ENCODE results near the gene DMD. TPM values are rescaled to one million over a fixed set of nuclear protein-coding genes. Genes with fewer than 3 reads are reported as not detected.
A peak's percentile ranks its signal among the peaks of the same experiment; 100 is the strongest.

The DMD gene
- total RNA-seq (100 to 1,000 TPM; 120 to 173 (median 126) TPM), polyA plus RNA-seq (49.5 TPM)
- long read RNA-seq, donor 1, partial matches to known transcripts, result 38 of 67 reads
- long read RNA-seq, donor 1, other reads (novel, unspliced or antisense), result 26 of 67 reads
- long read RNA-seq, donor 2, partial matches to known transcripts, result 4 of 9 reads
- long read RNA-seq, donor 2, other reads (novel, unspliced or antisense), result 5 of 9 reads
- long read RNA-seq, donor 3, partial matches to known transcripts, result 170 of 218 reads
- long read RNA-seq, donor 3, other reads (novel, unspliced or antisense), result 48 of 218 reads
- long read RNA-seq, donor 4, partial matches to known transcripts, result 21 of 25 reads
- long read RNA-seq, donor 4, other reads (novel, unspliced or antisense), result 3 of 25 reads

DNA sequence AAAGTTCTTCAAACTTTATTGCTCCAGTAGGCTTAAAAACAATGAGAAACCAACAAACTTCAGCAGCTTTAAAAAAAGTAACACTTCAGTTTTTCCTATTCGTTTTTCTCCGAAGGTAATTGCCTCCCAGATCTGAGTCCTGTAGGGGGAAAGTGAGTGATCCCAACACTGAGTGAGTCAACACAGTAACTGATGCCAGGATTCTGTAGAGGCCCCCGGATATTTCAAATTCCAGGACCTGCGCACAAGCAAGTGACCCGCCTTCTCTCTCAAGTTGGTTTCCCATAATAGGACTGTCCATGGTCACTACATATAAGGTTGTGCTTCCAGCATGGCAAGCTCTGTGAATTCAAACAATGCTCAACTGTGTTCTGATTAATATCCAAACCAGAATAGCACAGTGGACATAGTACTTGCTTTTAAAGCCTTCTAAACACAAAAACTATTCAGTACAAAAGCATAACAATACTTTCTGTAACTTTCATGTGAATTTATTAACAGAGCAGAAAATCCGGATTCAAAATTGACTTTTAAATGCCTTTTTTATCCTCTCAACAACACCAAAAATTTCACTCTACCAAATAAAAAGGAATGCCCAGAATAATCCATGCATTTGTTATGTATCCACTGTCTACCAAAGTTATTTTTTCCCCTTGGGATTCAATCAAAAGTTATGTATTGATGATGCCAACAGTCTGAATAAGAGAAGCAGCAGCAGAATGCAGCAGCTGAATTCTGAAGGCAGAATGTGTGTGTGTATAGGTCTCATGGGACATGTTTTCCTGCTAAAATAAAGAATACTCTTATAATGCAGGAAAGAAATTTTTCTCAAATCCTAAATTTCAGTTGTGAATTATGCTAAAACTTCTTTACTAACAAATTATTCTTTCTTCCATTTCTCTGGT is at the start of gene DMD:
TSS of gene DMD (minus strand) at position 194 of the 905 bp plus-strand sequence. CDS start 237 bp downstream, outside the sequence.
- peak; percentile 97 to 98 for ATAC-seq
- Histone ChIP-seq H3K4me1 (ENCODE audit: control insufficient read depth, insufficient read depth, low read length) (no peaks in the 10 kb centered on the region), H3K9me3 (ENCODE audit: control insufficient read depth, low read length) (no peaks in the 10 kb centered on the region), H3K27me3 (ENCODE audit: control insufficient read depth, insufficient read depth) (no peaks in the 10 kb centered on the region), H3K4me3 (ENCODE audit: low read length) (peak within 1 kb of the TSS; percentile 67), H3K27ac (ENCODE audit: low read length) (no peak within 1 kb of the TSS)
- DNase-seq, result peak; percentile 38 to 69 (median 50)
- intact Hi-C loops (cut with DNase I), result no loop called here
- 17% methylated on average over 6 of the region's 6 CpGs for WGBS

DNA sequence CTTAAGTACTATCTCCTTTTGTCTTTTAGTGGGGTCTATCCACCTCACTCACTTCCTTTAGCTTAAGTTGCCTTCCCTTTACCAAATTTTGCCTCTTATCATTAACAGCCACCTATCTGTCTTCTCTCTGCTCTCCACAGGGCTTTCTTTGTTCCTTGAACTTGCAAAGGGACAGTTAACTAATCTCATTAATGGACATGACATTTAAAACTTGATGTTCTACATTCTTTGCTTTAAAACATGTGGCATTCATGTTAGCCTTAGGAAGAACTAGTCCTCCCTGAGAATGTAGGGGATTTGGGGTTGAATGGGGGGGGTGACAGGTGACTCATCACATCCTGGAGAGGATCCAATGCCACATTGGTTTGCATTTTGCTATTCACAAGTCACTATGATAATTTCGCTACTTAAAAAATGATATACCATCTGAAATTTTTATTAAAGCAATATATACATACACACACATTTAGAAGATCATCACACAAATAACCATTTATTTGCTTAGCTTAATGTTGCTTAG is 41.0 kb upstream of the DMD start:
- ATAC-seq (no peak), DNase-seq (no peak)
- 86% methylated on average over 1 of the region's 1 CpG for WGBS
- H3K9me3 ChIP-seq (ENCODE audit: control insufficient read depth, low read length), result no peaks in the 10 kb centered on the region
- no peaks in the 10 kb centered on the region for H3K4me1 ChIP-seq (ENCODE audit: control insufficient read depth, insufficient read depth, low read length)
- H3K27ac ChIP-seq (ENCODE audit: low read length), result no peak overlapping the region
- H3K27me3 ChIP-seq (ENCODE audit: control insufficient read depth, insufficient read depth), result no peaks in the 10 kb centered on the region
- no peak overlapping the region for H3K4me3 ChIP-seq (ENCODE audit: low read length)
- intact Hi-C loops (cut with DNase I), result no loop called here

DNA sequence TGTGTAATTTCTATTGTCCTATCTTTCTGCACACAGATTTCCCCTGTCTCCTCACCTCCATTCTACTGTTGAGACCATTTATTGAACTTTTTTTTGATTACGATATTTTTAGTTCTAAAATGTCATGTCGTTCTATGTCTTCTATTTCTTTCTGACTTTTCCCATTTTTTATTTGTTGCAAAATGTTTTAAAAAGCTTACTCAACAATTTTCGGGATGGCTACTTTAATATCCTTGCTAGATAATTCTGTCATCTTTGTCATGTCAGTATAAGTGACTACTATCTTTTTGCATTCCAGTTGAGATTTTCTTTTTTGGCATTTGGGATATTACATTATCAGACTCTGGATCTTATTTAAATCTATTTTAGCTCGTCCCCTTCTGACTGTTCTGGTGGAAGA is 7.5 kb upstream of the DMD start:
- no peaks in the 10 kb centered on the region for H3K9me3 ChIP-seq (ENCODE audit: control insufficient read depth, low read length)
- H3K4me1 ChIP-seq (ENCODE audit: control insufficient read depth, insufficient read depth, low read length), result no peaks in the 10 kb centered on the region
- no peak overlapping the region for H3K27ac ChIP-seq (ENCODE audit: low read length)
- no peak overlapping the region for H3K4me3 ChIP-seq (ENCODE audit: low read length)
- no peaks in the 10 kb centered on the region for H3K27me3 ChIP-seq (ENCODE audit: control insufficient read depth, insufficient read depth)
- ATAC-seq, result no peak
- 76% methylated on average over 4 of the region's 4 CpGs for WGBS
- no peak for DNase-seq
- intact Hi-C loops (cut with DNase I), result no loop called here

DNA sequence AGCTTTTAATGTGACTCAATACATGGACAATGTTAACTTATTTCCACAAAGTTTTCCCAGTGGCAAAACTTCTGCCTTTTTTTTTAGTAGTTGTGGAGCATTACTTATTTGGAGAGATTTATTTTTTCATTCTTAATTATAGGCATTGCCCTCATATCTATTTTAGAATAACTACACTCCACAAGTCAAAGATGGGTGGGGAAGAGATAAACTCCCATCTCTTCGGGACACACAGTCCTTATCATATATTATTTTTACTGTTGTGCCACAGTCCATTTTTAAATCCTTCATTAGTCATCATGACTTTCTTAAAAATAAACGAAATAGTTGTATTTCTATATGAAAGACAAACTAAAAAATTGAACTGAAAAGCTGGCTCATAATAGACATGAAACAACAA is 1.2 kb downstream of the DMD start:
- WGBS, result 14% methylated on average over 2 of the region's 2 CpGs
- H3K27me3 ChIP-seq (ENCODE audit: control insufficient read depth, insufficient read depth), result no peaks in the 10 kb centered on the region
- DNase-seq, result no peak
- no peak overlapping the region for H3K27ac ChIP-seq (ENCODE audit: low read length)
- H3K4me1 ChIP-seq (ENCODE audit: control insufficient read depth, insufficient read depth, low read length), result no peaks in the 10 kb centered on the region
- peak overlapping the region; percentile 62 for H3K4me3 ChIP-seq (ENCODE audit: low read length)
- intact Hi-C loops (cut with DNase I), result no loop called here
- no peak for ATAC-seq
- H3K9me3 ChIP-seq (ENCODE audit: control insufficient read depth, low read length), result no peaks in the 10 kb centered on the region

DNA sequence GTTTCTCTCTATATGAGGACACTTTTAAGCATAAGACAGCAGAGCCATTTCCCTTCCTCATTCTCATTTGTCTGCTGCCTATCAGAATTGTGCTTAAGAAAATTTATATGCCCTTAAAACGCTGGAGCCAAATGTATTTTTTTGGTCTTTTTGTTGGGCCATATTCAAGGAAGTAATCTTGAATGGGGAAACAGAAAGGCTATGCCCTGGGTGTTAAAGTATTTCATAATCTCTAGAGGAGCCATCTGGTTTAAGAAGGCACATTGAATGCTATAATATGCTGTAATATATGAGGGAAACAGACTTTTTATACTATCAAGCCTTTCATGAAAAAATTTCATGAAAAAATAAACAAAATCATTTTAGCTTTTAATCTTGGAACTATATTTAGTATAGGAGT is 4.3 kb downstream of the DMD start:
- intact Hi-C loops (cut with DNase I), result no loop called here
- Histone ChIP-seq H3K4me3 (ENCODE audit: low read length) (peak overlapping the region; percentile 62), H3K27me3 (ENCODE audit: control insufficient read depth, insufficient read depth) (no peaks in the 10 kb centered on the region), H3K4me1 (ENCODE audit: control insufficient read depth, insufficient read depth, low read length) (no peaks in the 10 kb centered on the region), H3K9me3 (ENCODE audit: control insufficient read depth, low read length) (no peaks in the 10 kb centered on the region), H3K27ac (ENCODE audit: low read length) (peak overlapping the region; percentile 52)
- no peak for DNase-seq
- ATAC-seq, result no peak
- 5% methylated on average over 1 of the region's 1 CpG for WGBS

DNA sequence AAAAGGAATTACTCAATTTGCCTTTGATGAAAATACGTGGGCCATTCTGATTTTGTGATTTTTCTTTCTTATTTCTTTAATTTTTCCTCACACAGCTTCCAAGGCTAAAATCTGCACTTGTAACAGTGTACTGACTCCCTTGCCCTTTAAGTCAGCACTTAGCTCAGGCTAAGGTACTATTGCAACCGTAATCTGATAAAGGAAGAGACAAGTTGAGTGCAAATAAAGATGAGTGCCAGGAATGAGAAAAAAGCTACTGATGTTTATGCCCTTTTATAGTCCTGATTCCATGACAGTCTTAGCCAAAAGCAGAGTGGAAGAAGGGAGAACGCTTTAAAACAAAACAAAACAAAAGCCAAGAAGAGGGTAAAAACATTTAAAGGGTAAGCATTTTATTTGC is 6.0 kb downstream of the DMD start:
- H3K4me3 ChIP-seq (ENCODE audit: low read length), result peak overlapping the region; percentile 56
- H3K27me3 ChIP-seq (ENCODE audit: control insufficient read depth, insufficient read depth), result no peaks in the 10 kb centered on the region
- ATAC-seq, result no peak
- WGBS, result 22% methylated on average over 3 of the region's 3 CpGs
- H3K9me3 ChIP-seq (ENCODE audit: control insufficient read depth, low read length), result no peaks in the 10 kb centered on the region
- no peaks in the 10 kb centered on the region for H3K4me1 ChIP-seq (ENCODE audit: control insufficient read depth, insufficient read depth, low read length)
- intact Hi-C loops (cut with DNase I), result no loop called here
- H3K27ac ChIP-seq (ENCODE audit: low read length), result no peak overlapping the region
- no peak for DNase-seq

DNA sequence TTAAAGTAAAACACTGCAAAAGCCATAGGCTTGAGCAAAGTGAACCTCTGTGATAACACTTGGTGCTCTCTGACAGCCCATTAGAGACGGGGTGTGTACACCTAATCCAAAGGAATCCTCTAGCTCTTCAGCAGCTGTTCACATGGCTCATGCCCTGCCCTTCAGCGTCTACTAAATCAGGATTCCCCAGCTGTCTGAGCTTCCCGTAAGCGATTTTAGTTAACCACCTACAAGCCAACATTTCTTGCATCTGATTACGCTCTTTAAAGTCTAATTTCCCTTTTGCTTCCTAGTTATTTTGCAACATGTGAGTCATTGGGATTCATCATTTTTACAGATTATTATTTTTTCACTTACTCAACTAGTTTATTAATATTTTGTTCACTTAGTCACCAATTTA is 6.5 kb downstream of the DMD start:
- ATAC-seq, result peak; percentile 61 to 74
- WGBS, result 32% methylated on average over 5 of the region's 5 CpGs
- intact Hi-C loops (cut with DNase I), result no loop called here

DNA sequence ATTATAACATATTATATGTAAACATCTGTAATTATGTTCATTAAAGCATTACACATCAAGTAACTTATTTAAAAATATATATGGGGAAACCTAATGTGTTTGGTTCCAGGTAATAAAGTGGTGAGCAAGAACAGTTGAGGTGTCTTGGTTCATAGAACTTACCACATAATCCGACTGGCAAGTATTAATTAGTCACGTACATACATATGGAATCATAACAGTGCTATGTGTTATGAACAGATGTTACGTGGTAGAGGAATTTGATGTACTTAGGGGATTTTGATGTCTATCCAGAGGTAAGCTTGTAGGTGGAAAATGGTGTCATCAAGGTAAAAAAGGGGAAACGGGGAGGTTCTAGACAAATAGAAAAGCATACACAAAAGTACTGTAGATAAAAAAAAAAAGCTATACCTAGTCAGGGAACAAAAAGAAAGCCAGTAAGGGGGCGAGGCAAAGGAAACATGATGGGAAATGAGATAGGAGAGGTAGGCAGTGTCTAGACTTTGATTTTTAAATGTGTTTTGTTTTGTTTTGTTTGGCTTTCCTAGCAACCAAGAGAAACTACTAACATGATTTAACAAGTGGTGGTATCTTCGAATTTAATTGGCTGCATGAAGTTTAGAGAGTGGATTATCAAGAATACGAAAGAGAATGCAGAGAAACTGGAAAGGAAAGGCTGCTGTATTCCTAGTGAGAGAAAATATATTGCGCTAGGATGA is 12.6 kb downstream of the DMD start:
- no peaks in the 10 kb centered on the region for H3K27me3 ChIP-seq (ENCODE audit: control insufficient read depth, insufficient read depth)
- DNase-seq, result no peak
- H3K4me1 ChIP-seq (ENCODE audit: control insufficient read depth, insufficient read depth, low read length), result peaks cover 3% of the 10 kb centered on the region
- intact Hi-C loops (cut with DNase I), result loop anchor here in 1 of 4 donors (10.0 kb wide), 1 partner anchor 136 kb away; no protein-coding TSS in a partner anchor
- H3K4me3 ChIP-seq (ENCODE audit: low read length), result no peak overlapping the region
- H3K9me3 ChIP-seq (ENCODE audit: control insufficient read depth, low read length), result no peaks in the 10 kb centered on the region
- WGBS, result 71% methylated on average over 8 of the region's 8 CpGs
- no peak overlapping the region for H3K27ac ChIP-seq (ENCODE audit: low read length)
- no peak for ATAC-seq

More for the DNA sequence above, 6.5 kb downstream of the DMD start:
- Histone ChIP-seq H3K4me1 (ENCODE audit: control insufficient read depth, insufficient read depth, low read length) (no peaks in the 10 kb centered on the region), H3K4me3 (ENCODE audit: low read length) (peak overlapping the region; percentile 56), H3K27me3 (ENCODE audit: control insufficient read depth, insufficient read depth) (no peaks in the 10 kb centered on the region), H3K9me3 (ENCODE audit: control insufficient read depth, low read length) (no peaks in the 10 kb centered on the region), H3K27ac (ENCODE audit: low read length) (no peak overlapping the region)
- peak in 1 of 3 donors; percentile 25 for DNase-seq

DNA sequence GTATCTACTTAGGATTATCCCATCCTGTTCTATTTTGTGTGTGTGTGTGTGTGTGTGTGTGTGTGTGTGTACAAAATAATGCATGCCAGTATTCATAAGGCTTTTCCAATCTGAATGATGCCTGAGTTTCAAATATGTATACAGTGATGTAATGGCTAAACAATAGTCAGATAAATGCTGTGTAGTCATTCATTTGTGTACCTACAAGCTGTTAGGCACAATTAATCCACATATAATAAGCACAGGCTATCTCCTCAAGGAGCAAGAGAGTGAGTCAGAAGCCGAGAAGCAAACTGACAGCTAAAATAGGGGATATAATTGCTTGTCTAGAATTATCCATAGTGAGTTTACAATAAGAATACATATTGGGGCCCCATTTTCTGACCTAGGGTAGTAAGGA is 15.7 kb downstream of the DMD start:
- H3K9me3 ChIP-seq (ENCODE audit: control insufficient read depth, low read length), result no peaks in the 10 kb centered on the region
- H3K4me3 ChIP-seq (ENCODE audit: low read length), result no peak overlapping the region
- no peak overlapping the region for H3K27ac ChIP-seq (ENCODE audit: low read length)
- intact Hi-C loops (cut with DNase I), result loop anchor here in 1 of 4 donors (10.0 kb wide), 1 partner anchor 139 kb away; no protein-coding TSS in a partner anchor
- DNase-seq (no peak), ATAC-seq (no peak)
- WGBS, result 61% methylated on average over 1 of the region's 1 CpG
- H3K4me1 ChIP-seq (ENCODE audit: control insufficient read depth, insufficient read depth, low read length), result peaks cover 3% of the 10 kb centered on the region
- no peaks in the 10 kb centered on the region for H3K27me3 ChIP-seq (ENCODE audit: control insufficient read depth, insufficient read depth)

DNA sequence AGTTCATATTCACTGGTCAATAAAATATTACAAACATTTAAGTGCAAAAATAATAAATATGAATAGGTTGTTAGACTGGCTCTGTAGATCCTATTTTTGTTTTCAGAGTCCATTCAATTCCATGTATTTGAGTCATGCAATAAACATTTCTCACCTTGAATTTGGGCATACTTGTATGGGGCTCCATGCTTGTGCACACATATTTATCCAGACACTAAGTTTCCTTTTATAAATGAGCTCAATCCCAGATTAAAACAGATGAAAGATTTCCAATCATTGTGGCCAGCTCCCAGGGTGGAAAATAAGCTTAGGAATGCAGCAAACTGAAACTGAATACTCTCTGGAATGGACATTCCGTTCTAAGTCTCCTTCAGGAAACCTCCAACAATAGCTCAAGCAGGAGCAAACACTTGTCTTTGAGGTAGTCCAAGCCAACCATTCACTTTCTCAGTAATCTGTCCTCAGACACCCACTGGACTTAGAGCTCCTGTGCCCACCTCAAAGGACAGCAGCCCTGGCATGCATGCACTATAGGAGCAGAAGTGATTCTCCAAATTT is 16.4 kb downstream of the DMD start:
- intact Hi-C loops (cut with DNase I), result loop anchor here in 1 of 4 donors (10.0 kb wide), 1 partner anchor 140 kb away; no protein-coding TSS in a partner anchor
- peak overlapping the region; percentile 25 for H3K4me3 ChIP-seq (ENCODE audit: low read length)
- no peaks in the 10 kb centered on the region for H3K9me3 ChIP-seq (ENCODE audit: control insufficient read depth, low read length)
- no peak for DNase-seq
- peak overlapping the region; percentile 68 for H3K27ac ChIP-seq (ENCODE audit: low read length)
- peak; percentile 37 to 55 for ATAC-seq
- H3K27me3 ChIP-seq (ENCODE audit: control insufficient read depth, insufficient read depth), result no peaks in the 10 kb centered on the region
- peaks cover 3% of the 10 kb centered on the region for H3K4me1 ChIP-seq (ENCODE audit: control insufficient read depth, insufficient read depth, low read length)
- 0% methylated on average over 1 of the region's 1 CpG for WGBS

Measured in right cardiac atrium (tissue), 5 donors.